ENCODE results near the gene SPRED3. TPM values are rescaled to one million over a fixed set of nuclear protein-coding genes. Genes with fewer than 3 reads are reported as not detected.

SPRED3 gene
- total RNA-seq (2011; cell fraction: chromatin; rRNA removed; ENCODE audit: low replicate concordance), result 7.2 and 10.1 TPM in 2 replicates
- 3.6 and 6.3 TPM in 2 replicates for total RNA-seq (2011; cell fraction: nucleolus; rRNA removed)
- total RNA-seq (2011; cell fraction: nucleoplasm; rRNA removed), result 4.3 and 11.0 TPM in 2 replicates
- total RNA-seq (2014; rRNA removed), result 0.05 and 0.41 TPM in 2 replicates
- total RNA-seq (2014; rRNA removed; fragmentation: Illumina TruSeq; extraction: Trizol), result 0.32 and 0.36 TPM in 2 replicates
- 0.15 and 0.25 TPM in 2 replicates for total RNA-seq (2015; rRNA removed; fragmentation: Illumina TruSeq; extraction: Trizol)
- total RNA-seq (2021), result 0.81 and 0.95 TPM in 2 replicates
- polyA plus RNA-seq (2011; rRNA removed), result 0.47 and 0.62 TPM in 2 replicates
- polyA plus RNA-seq (2011; cell fraction: cytosol; rRNA removed), result 0.57 and 0.58 TPM in 2 replicates
- polyA plus RNA-seq (2011; cell fraction: nucleus; rRNA removed), result 3.0 and 4.3 TPM in 2 replicates
- 0.70 and 3.0 TPM in 2 replicates for polyA plus RNA-seq (2012)
- polyA plus RNA-seq (2014; fragmentation: Illumina TruSeq; extraction: Trizol), result 0.30 and 0.89 TPM in 2 replicates
- polyA plus RNA-seq (2014; fragmentation: Nextera tagmentation; extraction: Ambion mirVana), result under 1 TPM; 0.21 to 0.25 TPM
- polyA plus RNA-seq (2014; rRNA removed), result 0.63 and 1.3 TPM in 2 replicates
- 0.03 and 0.39 TPM in 2 replicates for polyA minus RNA-seq (2011; rRNA and poly(A)+ RNA removed)
- not detected in 2 replicates for polyA minus RNA-seq (2011; cell fraction: cytosol; rRNA and poly(A)+ RNA removed)
- polyA minus RNA-seq (2011; cell fraction: nucleus; rRNA and poly(A)+ RNA removed), result 0.89 and 1.3 TPM in 2 replicates
- Bru-seq, nascent RNA, result percentile 40 among the genes with signal in this experiment
- percentile 42 among the genes with signal in this experiment for BruChase-seq, experiment 1, labeled RNA remaining after a 2-hour chase
- BruChase-seq, experiment 2, labeled RNA remaining after a 6-hour chase, result percentile 47 among the genes with signal in this experiment
- long read RNA-seq, experiment 1, partial matches to known transcripts, result 0 of 1 reads
- long read RNA-seq, experiment 1, other reads (novel, unspliced or antisense), result 1 of 1 reads
- long read RNA-seq, experiment 2, result 0 reads
- long read RNA-seq, experiment 3, result 0 reads

- Histone ChIP-seq H4K20me1 (replicated peaks; ENCODE audit: control insufficient read depth, insufficient read depth, low read length) (peaks cover 3% of the 10 kb centered on the region; the same call in 1 of the 2 replicates), H3K4me1 (replicated peaks in 1 of 2; ENCODE audit: control insufficient read depth in 2 of 2, insufficient read depth in 2 of 2, low read length in 2 of 2) (peaks cover 16 to 63% of the 10 kb centered on the region in 2 experiments; a peak in 4 of 5 replicates), H2AFZ (ENCODE audit: low read depth, low read length) (peak within 1 kb of the TSS; percentile 69), H3K9me3 (replicated peaks; ENCODE audit: control insufficient read depth, insufficient read depth, low read depth, low read length) (no peaks in the 10 kb centered on the region), H3K36me3 (ENCODE audit: control insufficient read depth, insufficient read depth, low read length) (peaks cover 29% of the 10 kb centered on the region; the same call in 2 of the 3 replicates), H3K9ac (ENCODE audit: insufficient read depth in 1 of 2, low read depth in 2 of 2, low read length in 2 of 2) (peak within 1 kb of the TSS; percentile 17 to 82; a peak in 3 of 4 replicates), H3K9me1 (ENCODE audit: control insufficient read depth, insufficient read depth, low read length) (peaks cover 3% of the 10 kb centered on the region), H3K27me3 (ENCODE audit: control insufficient read depth in 2 of 2, insufficient read depth in 2 of 2, low read length in 2 of 2) (no peaks in the 10 kb centered on the region), H3K4me2 (ENCODE audit: insufficient read depth, low read length) (peak within 1 kb of the TSS; percentile 70), H3K4me3 (peak within 1 kb of the TSS; percentile 49), H3K27ac (ENCODE audit: extremely low read depth, low read depth, low read length) (peak within 1 kb of the TSS; percentile 33; the same call in 1 of the 3 replicates), H3K79me2 (ENCODE audit: control insufficient read depth, insufficient read depth, low read length) (0 out of 3 replicates have a peak, but pooled peaks cover 2% of the 10 kb centered on the region)
- ATAC-seq (no peak), FAIRE-seq (no peak), DNase-seq (ENCODE audit: extremely low read depth in 1 of 4, low spot score in 3 of 4) (peak in 3 of 4 experiments; percentile 25 to 50 (median 44))
- ChIA-PET CTCF (ENCODE audit: low intra/inter-chr PET ratio) (no interaction called here), POLR2A (interaction anchor here (0.9 to 1.7 kb wide), 7 partner anchors 8 to 154 kb away, joined by 3 to 27 read pairs (median 6); partner anchors contain the start of genes FAM98C and PSMD8)
- TF ChIP-seq EGR1 (conservative IDR thresholded peaks at IDR 0.05) (peak; percentile 42), ZBTB2 (IDR thresholded peaks at IDR 0.05) (peak; percentile 37; the same call in 1 of the 2 replicates), VEZF1 (CRISPR knock-in tag; IDR thresholded peaks at IDR 0.05) (peak; percentile 3; the same call in 1 of the 2 replicates), ZNF740 (CRISPR knock-in tag; IDR thresholded peaks at IDR 0.05) (no peak), ZNF740 (tag; IDR thresholded peaks at IDR 0.05) (peak in 1 of 2 experiments; percentile 71; a peak in 2 of 4 replicates), NFXL1 (CRISPR knock-in tag; IDR thresholded peaks at IDR 0.05) (no peak), CEBPG (CRISPR knock-in tag; IDR thresholded peaks at IDR 0.05) (no peak), CEBPG (tag; conservative IDR thresholded peaks at IDR 0.05 in 1 of 2, IDR thresholded peaks at IDR 0.05 in 1 of 2) (no peak)
- intact Hi-C loops (cut with micrococcal nuclease) (loop anchor here (5.0 kb wide), 2 partner anchors 51 to 146 kb away; partner anchors contain the start of gene CATSPERG), in situ Hi-C loops (cut with MboI) (no loop called here)
- WGBS (ENCODE audit: insufficient coverage, low coverage, missing lambda C conversion rate), result 24% methylated on average over 19 of the region's 46 CpGs
- no TSS peak for BruUV-seq (replicated peaks)
These were observed at the start of gene SPRED3 for GRCh38 chr19:38388349-38389100. SPRED3 (plus strand) TSS chr19:38388697; CDS start chr19:38390303, 1,606 bp downstream.
